Measurements from ENCODE around the gene GPATCH8. TPM values are rescaled to one million over a fixed set of nuclear protein-coding genes. Genes with fewer than 3 reads are reported as not detected.

GPATCH8 gene
- polyA plus RNA-seq, 3 donors: 8.8 to 15.9 (median 14.9) TPM

DNA sequence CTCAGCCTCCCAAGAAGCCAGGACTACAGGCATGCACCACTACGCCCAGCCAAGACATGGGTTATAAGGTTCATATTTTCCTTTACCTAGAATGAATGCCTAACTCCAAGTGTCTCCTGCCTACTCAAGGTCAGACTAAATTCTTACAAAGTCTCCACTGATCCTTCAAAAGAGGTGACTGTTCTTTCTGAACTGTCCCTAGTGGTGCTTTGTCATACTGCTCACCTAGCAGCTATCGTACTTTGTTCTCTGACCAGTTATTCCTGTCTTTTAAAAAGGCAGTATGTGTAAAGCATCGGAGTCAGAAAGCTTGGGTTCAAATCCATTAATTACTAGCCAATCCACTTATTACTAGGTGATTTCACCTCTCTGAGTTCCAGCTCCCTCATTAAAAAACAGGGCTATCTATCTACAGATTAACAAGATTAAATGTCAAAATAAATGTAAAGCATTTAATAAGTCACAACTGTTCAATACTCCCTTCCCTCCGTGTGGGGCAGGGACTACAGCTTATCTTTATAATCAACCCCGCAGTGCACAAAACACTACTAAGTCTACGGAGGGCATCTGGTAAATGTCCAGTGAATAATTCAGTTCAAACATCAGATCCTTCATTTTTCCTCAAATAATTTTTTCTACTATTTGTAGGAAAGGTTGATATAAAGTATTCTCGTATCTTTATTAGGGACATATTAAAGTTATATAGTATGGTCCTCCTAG is 93.7 kb downstream of the GPATCH8 start:
- Histone ChIP-seq H3K79me2 (ENCODE audit: insufficient read depth, low read length) (no peaks in the 10 kb centered on the region), H3K4me1 (ENCODE audit: control insufficient read depth in 1 of 2, insufficient read depth in 2 of 2, low read length in 2 of 2) (no peaks in the 10 kb centered on the region), H3K4me3 (replicated peaks in 1 of 3; ENCODE audit: low read depth in 2 of 3, low read length in 3 of 3) (no peak overlapping the region), H3K9me3 (replicated peaks in 1 of 2; ENCODE audit: control insufficient read depth in 1 of 2, insufficient read depth in 1 of 2, low read length in 2 of 2) (no peaks in the 10 kb centered on the region), H4K20me1 (ENCODE audit: insufficient read depth, low read length) (no peaks in the 10 kb centered on the region), H3K36me3 (replicated peaks in 1 of 2; ENCODE audit: control insufficient read depth in 1 of 2, insufficient read depth in 2 of 2, low read length in 2 of 2) (peaks cover 12 to 62% of the 10 kb centered on the region in 2 donors), H3K4me2 (replicated peaks; ENCODE audit: extremely low read depth, low read length, poor library complexity, severe bottlenecking) (no peak overlapping the region), H3K27ac (ENCODE audit: low read depth in 1 of 2, low read length in 2 of 2) (no peak overlapping the region), H2AFZ (ENCODE audit: insufficient read depth, low read depth, low read length, poor library complexity, severe bottlenecking) (no peak overlapping the region), H3K9ac (ENCODE audit: insufficient read depth, low read length, poor library complexity, severe bottlenecking) (no peak overlapping the region), H3K27me3 (ENCODE audit: control insufficient read depth in 2 of 2, insufficient read depth in 2 of 2, low read length in 2 of 2) (no peaks in the 10 kb centered on the region)
- DNase-seq: no peak
- intact Hi-C loops (cut with micrococcal nuclease): no loop called here
- Mint-ChIP-seq H3K27me3 (ENCODE audit: low read depth in 3 of 3) (no peaks in the 10 kb centered on the region), H3K4me1 (no peaks in the 10 kb centered on the region), H3K27ac (no peak overlapping the region), H3K36me3 (peaks cover 26 to 41% of the 10 kb centered on the region in 2 donors), H3K4me3 (no peak overlapping the region), H3K9me3 (peaks cover 0 to 1% (median 0%) of the 10 kb centered on the region in 7 donors)
- no peak for TF ChIP-seq CTCF (IDR thresholded peaks at IDR 0.05)
- WGBS (ENCODE audit: insufficient coverage): 100% methylated on average over 2 of the region's 7 CpGs

- H3K4me3 Mint-ChIP-seq: no peak overlapping the region
- no peak overlapping the region for H3K4me3 ChIP-seq (replicated peaks in 1 of 3; ENCODE audit: low read depth in 2 of 3, low read length in 3 of 3)
Observed at GRCh38 chr17:44408786-44409185, 94.4 kb downstream of the GPATCH8 start.

More at GRCh38 chr17:44408786-44409185, 94.4 kb downstream of the GPATCH8 start:
- Mint-ChIP-seq H3K27me3 (ENCODE audit: low read depth in 3 of 3) (no peaks in the 10 kb centered on the region), H3K36me3 (peaks cover 28 to 44% of the 10 kb centered on the region in 2 donors), H3K27ac (no peak overlapping the region), H3K4me1 (no peaks in the 10 kb centered on the region), H3K9me3 (peaks cover 0 to 1% (median 0%) of the 10 kb centered on the region in 7 donors)
- Histone ChIP-seq H3K36me3 (replicated peaks in 1 of 2; ENCODE audit: control insufficient read depth in 1 of 2, insufficient read depth in 2 of 2, low read length in 2 of 2) (peaks cover 14 to 69% of the 10 kb centered on the region in 2 donors), H3K79me2 (ENCODE audit: insufficient read depth, low read length) (no peaks in the 10 kb centered on the region), H2AFZ (ENCODE audit: insufficient read depth, low read depth, low read length, poor library complexity, severe bottlenecking) (no peak overlapping the region), H3K9me3 (replicated peaks in 1 of 2; ENCODE audit: control insufficient read depth in 1 of 2, insufficient read depth in 1 of 2, low read length in 2 of 2) (no peaks in the 10 kb centered on the region), H3K4me1 (ENCODE audit: control insufficient read depth in 1 of 2, insufficient read depth in 2 of 2, low read length in 2 of 2) (no peaks in the 10 kb centered on the region), H3K9ac (ENCODE audit: insufficient read depth, low read length, poor library complexity, severe bottlenecking) (no peak overlapping the region), H3K4me2 (replicated peaks; ENCODE audit: extremely low read depth, low read length, poor library complexity, severe bottlenecking) (no peak overlapping the region), H4K20me1 (ENCODE audit: insufficient read depth, low read length) (no peaks in the 10 kb centered on the region), H3K27ac (ENCODE audit: low read depth in 1 of 2, low read length in 2 of 2) (no peak overlapping the region), H3K27me3 (ENCODE audit: control insufficient read depth in 2 of 2, insufficient read depth in 2 of 2, low read length in 2 of 2) (no peaks in the 10 kb centered on the region)
- intact Hi-C loops (cut with micrococcal nuclease): no loop called here
- WGBS (ENCODE audit: insufficient coverage): 100% methylated on average over 1 of the region's 4 CpGs
- no peak for TF ChIP-seq CTCF (IDR thresholded peaks at IDR 0.05)
- no peak for DNase-seq
